GM18951 (cell line): ENCODE measurements around the gene OR51B4.
"Not testable (repeated sequence)": the region's sequence is repeated elsewhere in the genome, so short reads cannot be mapped to it uniquely, and the experiment has no call there.

Experiments
- POLR2A ChIP-seq: IDR thresholded peaks from 4 replicates; pipeline ENCODE4 v1.6.1; 2011; ENCODE audit warnings: mild to moderate bottlenecking; ENCODE audit not compliant: insufficient read length, insufficient read depth; ENCODE audit errors: extremely low read depth
- in situ Hi-C: fragments of 300-500 bp; cut with MboI; formaldehyde crosslinking; loops from one replicate; pipeline ENCODE4 v1.12.0; 2022; ENCODE audit warnings: low sequenced_read_pairs, mixed read lengths, inconsistent platforms; ENCODE audit not compliant: unreplicated experiment

OR51B4 gene

DNA sequence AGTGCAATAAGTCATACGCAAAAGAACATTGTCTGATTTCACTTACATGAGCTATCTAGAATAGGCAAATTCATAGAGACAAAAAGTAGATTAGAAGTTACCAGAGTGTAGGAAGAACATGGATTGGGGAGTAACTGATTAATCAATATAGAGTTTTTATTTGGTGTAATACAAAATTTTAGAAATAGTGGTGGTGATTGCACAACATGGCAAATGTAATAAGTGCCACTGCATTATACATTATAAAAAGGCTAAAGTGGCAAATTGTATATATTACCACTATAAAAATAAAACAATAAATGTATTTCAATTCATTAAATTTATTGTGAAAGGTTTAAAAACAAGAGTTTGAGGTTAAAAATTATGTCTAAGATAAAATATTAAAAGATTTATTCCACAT, 8.7 kb upstream of the OR51B4 start:
- in situ Hi-C loops, result no loop called here
- TF ChIP-seq POLR2A, result no peak

DNA sequence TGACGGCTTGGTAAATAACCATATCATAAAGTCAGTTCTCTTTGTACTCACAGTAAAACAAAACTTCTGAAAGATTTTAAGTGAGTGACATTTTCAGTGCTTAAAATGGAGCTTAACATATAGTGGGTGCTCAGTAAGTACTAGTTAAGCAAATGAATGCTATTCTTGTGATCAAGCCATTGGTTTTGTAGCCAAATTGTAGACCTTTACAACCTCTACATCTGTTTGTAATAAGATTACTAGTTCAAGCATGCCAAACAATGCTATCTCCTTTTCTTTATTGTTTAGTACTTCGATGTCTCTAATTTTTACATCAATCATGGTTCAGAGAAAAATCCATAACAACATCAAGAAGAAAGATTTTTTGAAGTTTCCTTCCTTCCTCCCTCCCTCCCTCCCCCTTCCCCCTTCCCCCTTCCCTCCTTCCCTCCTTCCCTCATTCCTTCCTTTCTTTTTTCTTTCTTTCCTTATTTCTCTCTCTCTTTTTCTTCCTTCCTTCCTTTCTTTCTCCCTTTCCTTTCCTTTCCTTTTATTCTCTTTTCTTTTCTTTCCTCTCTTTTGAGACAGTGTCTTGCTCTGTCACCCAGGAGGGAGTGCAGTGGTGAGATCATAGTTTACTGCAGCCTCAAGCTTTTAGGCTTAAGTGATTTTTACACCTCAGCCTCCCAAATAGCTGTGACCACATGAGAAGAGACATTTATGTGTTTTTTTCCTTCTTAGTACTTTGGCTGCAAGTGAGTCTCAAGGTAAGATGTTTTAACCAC, 5.7 kb upstream of the OR51B4 start:
- in situ Hi-C loops, result no loop called here

DNA sequence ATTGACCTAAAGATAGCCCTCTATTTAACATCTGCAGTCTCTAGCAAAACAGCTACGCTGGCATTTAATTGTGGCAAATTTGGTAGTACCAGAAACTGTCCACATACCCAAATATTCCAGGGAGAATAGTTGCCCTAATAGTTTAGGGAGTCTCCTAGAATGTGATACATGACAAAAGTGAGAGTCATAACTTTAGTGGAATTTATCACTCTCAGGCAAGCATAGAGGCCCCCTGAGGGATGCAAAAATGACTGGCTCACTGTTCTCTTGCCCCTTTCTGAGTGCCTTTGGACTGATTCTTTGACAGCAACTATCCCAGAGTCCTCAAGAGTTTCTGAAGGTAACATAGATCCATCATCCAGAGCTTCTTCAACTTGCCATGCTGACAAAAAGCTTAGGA, 2.3 kb upstream of the OR51B4 start:
- in situ Hi-C loops, result no loop called here
- no peak for TF ChIP-seq POLR2A

More for the DNA sequence above, 5.7 kb upstream of the OR51B4 start:
- no peak for TF ChIP-seq POLR2A

DNA sequence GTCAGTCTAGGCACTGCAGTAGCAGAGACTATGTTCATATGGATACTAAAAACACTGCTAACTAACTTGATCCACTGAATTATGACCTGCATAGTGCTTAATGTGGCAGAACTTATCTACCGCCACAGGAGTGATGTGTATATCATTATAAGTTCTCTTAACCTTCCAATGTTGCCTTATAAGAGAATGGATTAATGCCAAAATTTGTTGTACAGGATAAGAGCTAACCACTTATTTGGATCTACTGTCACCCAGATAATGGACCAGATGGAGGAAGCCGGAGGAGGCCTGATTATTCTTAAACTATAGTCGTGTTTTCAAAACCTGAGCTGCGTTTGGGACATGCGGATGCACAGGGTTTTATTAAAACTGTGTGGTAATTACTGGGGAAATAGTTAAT, 1.9 kb upstream of the OR51B4 start:
- in situ Hi-C loops, result no loop called here
- TF ChIP-seq POLR2A, result no peak

DNA sequence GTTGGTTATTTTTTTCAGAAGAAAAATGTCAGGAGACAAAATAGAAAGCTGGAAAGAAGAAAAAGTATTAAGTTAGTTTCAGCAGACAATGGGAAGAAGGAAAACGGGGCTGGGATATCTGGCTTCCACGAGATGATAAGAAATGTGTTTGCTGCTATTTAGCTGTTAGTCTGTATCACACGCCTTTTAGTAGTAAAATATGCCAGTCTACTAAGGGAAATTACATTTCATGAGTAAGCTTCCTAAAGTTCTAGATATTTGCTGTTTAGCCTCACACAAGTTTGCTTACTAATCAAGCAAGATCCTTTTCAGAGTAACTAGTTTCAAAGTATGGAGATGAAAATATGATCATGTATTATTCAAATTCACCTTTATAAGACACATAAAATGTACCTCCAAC, 1.5 kb downstream of the OR51B4 start:
- no peak for TF ChIP-seq POLR2A
- in situ Hi-C loops, result no loop called here

DNA sequence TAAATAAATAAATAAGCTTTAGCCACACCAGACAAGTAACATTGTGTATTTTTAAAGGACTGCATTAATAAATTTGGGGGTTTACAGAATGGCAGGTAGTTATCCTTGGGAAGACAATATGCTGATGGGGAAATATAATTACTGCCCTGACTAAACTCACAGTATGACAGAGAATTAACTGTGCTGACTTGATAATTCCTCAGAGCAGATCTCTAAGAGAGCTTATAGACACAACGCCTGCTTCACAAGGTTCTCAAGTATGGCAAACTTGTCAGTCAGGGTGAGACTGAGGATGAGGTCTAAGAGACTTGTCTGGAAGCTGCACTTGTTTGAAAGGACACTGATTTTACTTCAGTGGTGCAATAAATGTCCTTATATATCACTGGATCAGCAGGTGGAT, 3.3 kb downstream of the OR51B4 start:
- in situ Hi-C loops, result no loop called here
- no peak for TF ChIP-seq POLR2A

DNA sequence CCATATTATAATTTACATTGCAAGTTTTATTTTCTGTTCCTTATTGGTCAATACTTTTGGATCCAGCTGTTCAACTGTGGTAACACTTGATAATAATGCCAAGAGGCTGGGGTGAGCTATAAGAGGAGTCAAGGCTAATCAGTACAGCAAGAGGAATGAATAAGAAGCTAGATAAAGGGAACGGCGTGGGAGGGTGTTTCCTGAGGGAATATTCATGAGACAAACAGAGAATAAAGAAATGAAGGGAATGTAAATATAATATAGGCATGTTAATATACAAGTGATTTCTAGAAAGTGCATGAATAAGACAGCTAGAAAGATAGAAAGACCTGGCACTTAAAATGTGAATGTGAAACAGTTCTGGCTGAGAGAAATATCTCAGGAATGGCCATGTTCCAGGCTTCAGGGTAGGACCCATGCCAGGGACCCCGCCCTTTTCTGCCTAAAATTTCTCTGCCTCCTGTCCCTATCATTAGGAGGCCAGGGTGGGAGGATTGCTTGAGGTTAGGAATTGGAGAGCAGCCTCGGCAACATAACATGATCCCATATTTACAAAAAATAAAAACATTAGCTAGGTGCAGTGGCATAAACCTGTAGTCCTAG, 3.9 kb downstream of the OR51B4 start:
- no peak for TF ChIP-seq POLR2A
- in situ Hi-C loops, result no loop called here

DNA sequence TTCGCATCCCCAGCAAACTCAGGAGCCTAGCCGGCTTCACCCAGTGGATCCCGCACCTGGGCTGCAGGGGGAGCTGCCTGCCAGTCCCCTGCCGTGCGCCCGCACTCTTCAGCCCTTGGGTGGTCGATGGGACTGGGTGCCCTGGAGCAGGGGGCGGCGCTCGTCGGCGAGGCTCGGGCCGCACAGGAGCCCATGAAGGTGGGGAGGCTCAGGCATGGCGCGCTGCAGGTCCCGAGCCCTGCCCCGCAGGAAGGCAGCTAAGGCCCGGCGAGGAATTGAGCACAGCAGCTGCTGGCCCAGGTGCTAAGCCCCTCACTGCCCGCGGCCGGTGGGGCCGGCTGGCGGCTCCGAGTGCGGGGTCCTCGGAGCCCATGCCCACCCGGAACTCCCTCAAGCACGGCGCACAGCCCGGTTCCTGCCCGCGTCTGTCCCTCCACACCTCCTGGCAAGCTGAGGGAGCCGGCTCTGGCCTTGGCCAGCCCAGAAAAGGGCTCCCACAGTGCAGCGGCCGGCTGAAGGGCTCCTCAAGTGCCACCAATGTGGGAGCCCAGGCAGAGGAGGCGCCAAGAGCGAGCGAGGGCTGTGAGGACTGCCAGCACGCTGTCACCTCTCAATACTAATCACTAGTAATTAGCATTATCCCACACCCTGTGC, 7.3 kb downstream of the OR51B4 start:
- in situ Hi-C loops, result not testable (repeated sequence)

DNA sequence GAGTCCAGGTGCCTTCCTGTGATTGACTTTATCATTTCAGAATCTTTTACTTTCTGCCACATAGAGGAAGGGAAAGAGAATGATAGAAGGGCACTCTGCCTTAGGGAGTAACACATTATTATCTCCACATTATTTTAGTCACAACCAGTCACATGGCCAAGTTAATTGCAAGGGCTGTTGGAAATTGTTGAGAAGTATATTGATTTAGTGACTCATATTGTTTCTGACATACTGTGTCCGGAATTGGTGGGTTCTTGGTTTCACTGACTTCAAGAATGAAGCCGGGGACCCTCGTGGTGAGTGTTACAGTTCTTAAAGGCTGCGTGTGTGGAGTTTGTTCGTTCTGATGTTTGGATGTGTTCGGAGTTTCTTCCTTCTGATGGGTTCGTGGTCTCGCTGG, 8.7 kb downstream of the OR51B4 start:
- TF ChIP-seq POLR2A, result no peak
- in situ Hi-C loops, result no loop called here

DNA sequence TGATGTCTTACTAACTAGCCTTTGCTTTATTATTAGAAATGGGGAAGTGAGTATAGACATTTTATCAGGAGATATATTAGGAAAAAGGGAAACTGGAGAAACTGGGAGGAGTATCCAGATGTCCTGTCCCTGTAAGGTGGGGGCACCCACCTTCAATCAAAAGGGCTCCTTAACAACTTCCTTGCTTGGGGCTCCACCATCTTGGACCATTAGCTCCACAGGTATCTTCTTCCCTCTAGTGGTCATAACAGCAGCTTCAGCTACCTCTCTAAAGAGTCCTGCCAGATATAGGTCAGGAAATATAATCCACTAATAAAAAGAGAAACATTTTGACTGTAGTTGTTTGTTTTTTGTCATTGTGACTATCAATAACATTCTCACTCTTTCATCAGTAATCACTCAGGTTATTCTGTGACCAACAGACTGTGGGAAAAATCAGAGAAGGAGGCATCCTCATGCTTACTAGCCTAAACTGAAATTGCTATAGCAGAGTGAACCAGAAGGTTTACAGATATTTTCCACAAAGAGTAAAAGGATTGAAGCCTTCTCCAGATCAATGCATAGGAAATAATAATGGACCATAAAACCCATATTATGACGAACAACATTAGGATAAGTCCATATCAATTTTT, 10.4 kb downstream of the OR51B4 start:
- in situ Hi-C loops, result no loop called here
- TF ChIP-seq POLR2A, result no peak

DNA sequence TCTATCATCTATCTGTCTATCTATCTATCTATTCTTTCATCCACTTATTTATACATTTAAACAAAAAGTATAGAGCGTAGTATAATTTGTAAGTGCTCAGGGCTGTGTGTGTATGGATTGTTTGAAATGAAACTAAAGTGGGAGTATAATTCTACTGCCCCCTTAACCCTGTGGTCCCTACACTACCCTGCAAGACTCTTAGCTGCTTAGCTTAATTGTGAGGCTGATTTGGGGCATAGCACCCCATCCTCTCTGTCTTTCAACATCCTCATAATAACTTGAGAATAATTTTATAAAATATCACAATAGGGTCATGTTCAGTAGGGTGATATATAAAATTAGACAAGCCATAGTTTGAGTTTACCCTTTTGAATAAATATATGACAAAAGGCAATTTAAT, 11.6 kb downstream of the OR51B4 start:
- no peak for TF ChIP-seq POLR2A
- in situ Hi-C loops, result no loop called here

DNA sequence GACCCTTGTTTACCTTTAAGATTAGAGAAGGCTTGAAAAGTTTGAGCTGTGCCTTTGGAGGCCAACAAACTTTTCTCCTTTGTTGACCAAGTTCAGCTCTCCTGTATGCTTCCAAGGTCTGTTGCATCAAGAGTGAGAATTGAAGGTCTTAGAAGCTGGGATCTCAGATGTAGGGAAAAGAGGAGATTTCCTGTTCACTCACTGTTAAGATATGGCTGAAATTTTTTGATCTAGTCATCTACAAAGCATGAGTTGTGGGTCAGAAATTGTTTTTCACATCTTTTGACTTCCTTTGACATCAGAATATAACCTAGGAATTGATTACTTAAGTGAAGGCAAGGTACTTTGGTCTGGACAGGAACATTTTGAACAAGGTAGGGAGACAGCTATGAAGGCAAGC, 12.1 kb downstream of the OR51B4 start:
- TF ChIP-seq POLR2A, result no peak
- in situ Hi-C loops, result no loop called here

DNA sequence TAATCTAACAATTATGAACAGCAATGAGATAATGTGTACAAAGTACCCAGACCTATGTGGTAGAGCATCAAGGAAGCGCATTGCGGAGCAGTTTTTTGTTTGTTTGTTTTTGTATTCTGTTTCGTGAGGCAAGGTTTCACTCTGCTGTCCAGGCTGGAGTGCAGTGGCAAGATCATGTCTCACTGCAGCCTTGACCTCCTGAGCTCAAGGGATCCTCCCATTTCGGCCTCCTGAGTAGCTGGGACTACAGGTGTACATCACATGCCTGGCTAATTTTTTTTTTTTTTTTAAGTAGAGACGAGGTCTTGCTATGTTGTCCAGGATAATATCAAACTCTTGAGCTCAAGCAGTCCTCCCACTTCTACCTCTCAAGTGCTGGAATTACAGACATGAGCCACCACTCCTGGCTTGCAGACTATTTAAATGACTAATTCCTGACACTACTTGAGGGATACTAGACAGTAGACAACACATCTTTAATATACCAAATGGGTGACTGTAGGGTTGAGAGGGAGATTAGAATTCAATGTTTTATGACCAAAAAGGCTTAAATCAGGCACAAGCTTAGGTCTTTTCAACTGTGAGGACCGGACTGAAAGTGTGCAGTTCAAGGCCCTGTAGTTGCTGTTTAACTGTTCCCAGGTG, 12.7 kb downstream of the OR51B4 start:
- TF ChIP-seq POLR2A, result no peak
- in situ Hi-C loops, result no loop called here

DNA sequence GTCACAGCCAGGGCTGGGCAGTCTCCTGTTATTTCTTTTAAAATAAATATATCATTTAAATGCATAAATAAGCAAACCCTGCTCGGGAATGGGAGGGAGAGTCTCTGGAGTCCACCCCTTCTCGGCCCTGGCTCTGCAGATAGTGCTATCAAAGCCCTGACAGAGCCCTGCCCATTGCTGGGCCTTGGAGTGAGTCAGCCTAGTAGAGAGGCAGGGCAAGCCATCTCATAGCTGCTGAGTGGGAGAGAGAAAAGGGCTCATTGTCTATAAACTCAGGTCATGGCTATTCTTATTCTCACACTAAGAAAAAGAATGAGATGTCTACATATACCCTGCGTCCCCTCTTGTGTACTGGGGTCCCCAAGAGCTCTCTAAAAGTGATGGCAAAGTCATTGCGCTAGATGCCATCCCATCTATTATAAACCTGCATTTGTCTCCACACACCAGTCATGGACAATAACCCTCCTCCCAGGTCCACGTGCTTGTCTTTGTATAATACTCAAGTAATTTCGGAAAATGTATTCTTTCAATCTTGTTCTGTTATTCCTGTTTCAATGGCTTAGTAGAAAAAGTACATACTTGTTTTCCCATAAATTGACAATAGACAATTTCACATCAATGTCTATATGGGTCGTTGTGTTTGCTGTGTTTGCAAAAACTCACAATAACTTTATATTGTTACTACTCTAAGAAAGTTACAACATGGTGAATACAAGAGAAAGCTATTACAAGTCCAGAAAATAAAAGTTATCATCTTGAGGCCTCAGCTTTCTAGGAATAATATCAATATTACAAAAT, 13.4 kb downstream of the OR51B4 start:
- in situ Hi-C loops, result no loop called here
- no peak for TF ChIP-seq POLR2A
